Large intestine (tissue), 12 donors: ENCODE measurements around the gene HELLS. TPM values are rescaled to one million over a fixed set of nuclear protein-coding genes. Genes with fewer than 3 reads are reported as not detected.
A peak's percentile ranks its signal among the peaks of the same experiment; 100 is the strongest.
"Not testable (repeated sequence)": the region's sequence is repeated elsewhere in the genome, so short reads cannot be mapped to it uniquely, and the experiment has no call there.

Experiments used
- DNase-seq, 2 donors: peaks; one replicate each; pipeline versions ENCODE4 v3.0.0 to v3.0.0-alpha.2; 2013
- H3K27ac ChIP-seq: one replicate; pipeline ENCODE4 v1.5.1; 2013; ENCODE audit warnings: low read length
- H3K27me3 ChIP-seq: 2 replicates; pipeline ENCODE4 v1.6.1; 2013; ENCODE audit warnings: low read length; ENCODE audit not compliant: control insufficient read depth, insufficient read depth
- H3K36me3 ChIP-seq: 2 replicates; pipeline ENCODE4 v1.6.1; 2013; ENCODE audit warnings: low read length; ENCODE audit not compliant: control insufficient read depth, insufficient read depth
- H3K4me1 ChIP-seq: one replicate; pipeline ENCODE4 v1.6.1; 2013; ENCODE audit warnings: low read length; ENCODE audit not compliant: control insufficient read depth, insufficient read depth
- H3K4me3 ChIP-seq: one replicate; pipeline ENCODE4 v1.5.1; 2013; ENCODE audit warnings: low read length
- H3K9me3 ChIP-seq: one replicate; pipeline ENCODE4 v1.6.1; 2013; ENCODE audit warnings: mild to moderate bottlenecking, low read depth, low read length, moderate library complexity; ENCODE audit not compliant: control insufficient read depth
- whole genome bisulfite sequencing: methylation state at CpG from one replicate; pipeline ENCODE4 v1.1.5; 2013; ENCODE audit warnings: low lambda C conversion rate; ENCODE audit not compliant: insufficient coverage; 5-methylcytosine and 5-hydroxymethylcytosine counted together
- long read RNA-seq, 11 donors: transcript quantifications; one replicate each; lab custom pipeline, GENCODE V29; 2026
- polyA plus RNA-seq: library from polyadenylated mRNA; unstranded; fragments of 120-200 nt; gene quantifications from one replicate; pipeline ENCODE4 v1.2.1, GENCODE V29; 2013

HELLS gene
- polyA plus RNA-seq = 16.8 TPM
- long read RNA-seq, donor 1 = 0 reads
- long read RNA-seq, donor 2, partial matches to known transcripts = 0 of 1 reads
- long read RNA-seq, donor 2, other reads (novel, unspliced or antisense) = 0 of 1 reads
- long read RNA-seq, donor 3 = 0 reads
- long read RNA-seq, donor 4 = 0 reads
- long read RNA-seq, donor 5 = 0 reads
- long read RNA-seq, donor 6, partial matches to known transcripts = 0 of 1 reads
- long read RNA-seq, donor 6, other reads (novel, unspliced or antisense) = 0 of 1 reads
- long read RNA-seq, donor 7, partial matches to known transcripts = 0 of 1 reads
- long read RNA-seq, donor 7, other reads (novel, unspliced or antisense) = 0 of 1 reads
- long read RNA-seq, donor 8, partial matches to known transcripts = 0 of 1 reads
- long read RNA-seq, donor 8, other reads (novel, unspliced or antisense) = 0 of 1 reads
- long read RNA-seq, donor 9, partial matches to known transcripts = 0 of 1 reads
- long read RNA-seq, donor 9, other reads (novel, unspliced or antisense) = 0 of 1 reads
- long read RNA-seq, donor 10, partial matches to known transcripts = 0 of 1 reads
- long read RNA-seq, donor 10, other reads (novel, unspliced or antisense) = 0 of 1 reads
- long read RNA-seq, donor 11, partial matches to known transcripts = 0 of 1 reads
- long read RNA-seq, donor 11, other reads (novel, unspliced or antisense) = 0 of 1 reads

DNA sequence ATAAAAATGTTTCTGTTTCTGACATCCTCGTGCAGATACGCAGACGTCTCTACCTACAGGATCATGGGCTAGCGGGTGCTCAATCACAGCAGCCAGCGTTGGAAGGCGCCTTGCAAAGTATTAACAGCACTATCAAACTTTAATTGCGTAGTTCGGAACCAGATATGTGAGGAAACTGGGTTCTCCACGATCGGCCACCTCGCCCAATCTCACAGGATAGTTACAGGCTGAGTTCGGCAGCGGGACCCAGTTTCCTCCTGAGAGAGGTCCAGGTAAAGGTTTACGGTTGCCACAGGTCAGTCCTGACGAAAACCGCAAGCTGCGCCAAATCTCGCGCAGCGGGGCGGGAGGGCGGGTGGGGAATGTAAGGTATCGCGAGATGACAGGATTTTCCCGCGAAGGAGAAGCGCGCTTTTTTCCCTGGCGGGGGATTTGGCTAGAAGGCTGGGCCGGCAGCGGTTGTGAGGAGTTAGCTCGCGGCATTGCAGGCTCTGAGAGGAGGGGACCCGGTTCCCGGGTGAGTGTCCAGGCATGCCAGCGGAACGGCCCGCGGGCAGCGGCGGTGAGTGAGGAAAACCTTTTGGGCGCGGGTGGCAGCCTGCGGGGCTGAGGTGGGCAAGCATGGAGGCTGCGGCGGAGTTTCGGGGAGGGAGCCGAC is at the start of gene HELLS:
Gene HELLS, plus strand, starts transcription at position 398 of the 658 bp plus-strand sequence. Its CDS starts 134 bp downstream, at position 532.
- no peaks in the 10 kb centered on the region for H3K27me3 ChIP-seq
- no peaks in the 10 kb centered on the region for H3K36me3 ChIP-seq
- peak; percentile 74 to 87 for DNase-seq
- peaks cover 3% of the 10 kb centered on the region for H3K4me1 ChIP-seq
- H3K27ac ChIP-seq = peak within 1 kb of the TSS; percentile 80
- H3K4me3 ChIP-seq = peak within 1 kb of the TSS; percentile 71
- WGBS = no CpG with 5 or more reads among the region's 48 CpGs
- H3K9me3 ChIP-seq = no peaks in the 10 kb centered on the region

DNA sequence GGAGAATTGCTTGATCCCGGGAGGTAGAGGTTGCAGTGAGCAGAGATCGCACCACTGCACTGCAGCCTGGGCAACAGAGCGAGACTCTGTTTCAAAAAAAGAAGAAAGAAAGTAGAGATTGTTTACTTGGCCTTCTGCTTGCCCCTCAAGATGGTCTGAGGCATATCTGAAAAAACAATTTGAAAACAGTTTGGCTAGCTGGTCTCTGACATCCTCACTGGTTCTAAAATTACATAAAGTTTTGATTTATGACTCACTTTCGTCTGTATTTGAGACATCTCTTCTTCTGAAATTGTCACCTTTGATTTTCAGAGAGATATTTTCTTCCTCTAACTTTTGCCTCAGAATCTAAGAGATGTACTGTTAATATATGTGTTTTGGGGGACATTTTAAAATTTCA is 49.6 kb upstream of the HELLS start:
- WGBS = 56% methylated on average over 1 of the region's 4 CpGs
- no peak for DNase-seq
- no peak overlapping the region for H3K27ac ChIP-seq
- no peak overlapping the region for H3K4me3 ChIP-seq
- H3K4me1 ChIP-seq = no peaks in the 10 kb centered on the region
- H3K27me3 ChIP-seq = no peaks in the 10 kb centered on the region
- H3K9me3 ChIP-seq = no peaks in the 10 kb centered on the region
- H3K36me3 ChIP-seq = peaks cover 3% of the 10 kb centered on the region

DNA sequence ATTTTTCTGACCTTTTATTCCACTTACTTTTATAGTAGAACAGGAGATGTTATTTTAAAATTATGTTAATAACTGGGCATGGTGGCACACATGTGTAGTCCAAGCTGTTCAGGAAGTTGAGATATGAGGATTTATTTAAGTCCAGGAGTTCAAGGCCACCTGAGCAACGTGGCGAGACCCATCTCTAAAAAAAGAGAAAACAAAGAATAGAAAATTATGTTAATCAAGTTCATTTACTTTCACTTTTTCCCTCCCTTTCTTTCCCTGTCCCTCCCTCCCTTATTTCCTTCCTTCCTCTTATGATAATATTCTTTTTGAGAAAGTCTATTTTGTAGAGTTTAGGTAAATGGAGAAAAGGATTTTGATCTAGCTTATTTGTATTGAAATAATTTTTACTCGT is 48.9 kb upstream of the HELLS start:
- H3K9me3 ChIP-seq = no peaks in the 10 kb centered on the region
- H3K27me3 ChIP-seq = no peaks in the 10 kb centered on the region
- H3K4me1 ChIP-seq = no peaks in the 10 kb centered on the region
- 91% methylated on average over 1 of the region's 3 CpGs for WGBS
- no peak for DNase-seq
- H3K27ac ChIP-seq = no peak overlapping the region
- H3K36me3 ChIP-seq = peaks cover 3% of the 10 kb centered on the region
- no peak overlapping the region for H3K4me3 ChIP-seq

DNA sequence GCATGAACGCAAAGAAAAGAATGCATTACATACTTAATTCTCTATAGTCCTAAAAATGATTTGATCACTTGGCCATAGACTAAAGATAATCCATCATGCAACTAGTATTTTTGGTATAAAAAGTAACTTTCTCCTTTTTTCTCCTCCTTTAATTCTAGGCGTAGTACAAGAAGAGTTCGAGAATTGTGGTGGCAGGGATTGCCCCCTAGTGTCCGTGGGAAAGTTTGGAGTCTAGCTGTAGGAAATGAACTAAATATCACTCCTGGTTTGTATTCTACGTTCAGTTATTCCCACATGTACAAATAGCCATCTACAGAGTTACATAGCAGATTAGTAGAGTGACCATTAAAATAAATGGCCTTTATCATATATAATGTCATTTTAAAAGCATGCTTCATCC is 45.5 kb upstream of the HELLS start:
- no peak overlapping the region for H3K27ac ChIP-seq
- H3K4me1 ChIP-seq = no peaks in the 10 kb centered on the region
- no peak overlapping the region for H3K4me3 ChIP-seq
- peaks cover 3% of the 10 kb centered on the region for H3K36me3 ChIP-seq
- DNase-seq = no peak
- H3K27me3 ChIP-seq = no peaks in the 10 kb centered on the region
- WGBS = no CpG with 5 or more reads among the region's 5 CpGs
- H3K9me3 ChIP-seq = no peaks in the 10 kb centered on the region

DNA sequence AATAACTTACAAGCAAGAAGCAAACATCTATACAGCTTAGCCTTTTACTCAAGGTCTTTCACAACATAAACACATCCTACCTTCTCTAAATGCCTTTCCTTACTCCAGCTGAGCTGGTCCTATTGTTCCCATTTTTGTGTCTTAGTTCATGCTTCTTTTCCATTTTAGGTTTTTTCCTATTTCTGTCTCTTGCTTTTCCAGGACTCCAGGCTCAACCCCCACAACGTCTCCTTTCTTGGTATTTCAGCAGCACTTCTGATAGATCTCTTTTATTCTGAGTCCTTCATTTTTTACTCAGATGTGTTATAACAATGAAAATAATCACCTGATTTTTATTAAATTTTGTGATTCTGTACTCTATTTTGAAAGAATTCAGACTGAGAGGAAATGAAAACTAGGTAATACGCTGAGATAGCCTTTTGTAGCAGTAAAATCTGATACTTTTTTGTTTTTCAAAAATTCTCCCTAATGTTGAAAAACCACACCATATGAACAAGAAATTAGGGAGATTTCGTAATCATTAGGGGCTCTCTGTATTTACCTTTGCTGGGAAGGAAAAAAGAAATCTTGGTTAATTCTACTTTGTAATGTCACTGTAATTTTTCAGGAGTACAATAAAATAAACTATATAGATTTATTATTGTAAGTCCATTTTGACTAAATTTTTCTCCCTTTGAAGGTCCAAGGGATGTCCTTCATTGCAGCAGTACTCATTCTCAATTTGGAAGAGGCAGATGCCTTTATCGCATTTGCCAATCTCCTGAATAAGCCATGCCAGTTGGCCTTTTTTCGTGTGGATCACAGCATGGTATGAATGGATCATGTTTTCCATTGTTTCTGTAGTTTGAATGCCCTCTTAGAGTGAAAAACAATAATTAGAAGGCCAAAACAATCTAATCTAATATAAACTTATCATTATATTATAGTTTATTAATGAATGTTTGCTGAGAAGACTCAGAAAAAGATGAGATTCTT is 24.0 kb upstream of the HELLS start:
- no peak for DNase-seq
- H3K4me3 ChIP-seq = no peak overlapping the region
- H3K36me3 ChIP-seq = peaks cover 23% of the 10 kb centered on the region
- H3K9me3 ChIP-seq = no peaks in the 10 kb centered on the region
- no peak overlapping the region for H3K27ac ChIP-seq
- WGBS = 95% methylated on average over 3 of the region's 5 CpGs
- no peaks in the 10 kb centered on the region for H3K4me1 ChIP-seq
- no peaks in the 10 kb centered on the region for H3K27me3 ChIP-seq

DNA sequence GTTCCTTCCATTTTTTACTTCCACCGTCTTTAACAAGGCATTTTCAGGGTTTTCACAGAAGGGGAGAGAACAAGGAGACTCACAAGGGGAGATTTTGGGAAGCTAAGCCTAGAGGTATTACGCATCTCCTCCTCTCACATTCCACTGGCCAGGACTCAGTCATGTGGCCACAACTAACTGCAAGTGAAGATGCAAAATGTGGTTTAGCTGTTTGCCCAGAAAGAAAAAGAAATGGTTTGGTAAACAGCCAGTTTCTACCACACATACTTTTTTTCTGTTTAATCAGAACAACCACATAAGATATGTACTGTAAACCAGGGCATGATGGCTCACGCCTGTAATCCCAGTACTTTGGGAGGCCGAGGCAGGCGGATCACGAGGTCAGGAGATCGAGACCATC is 21.4 kb upstream of the HELLS start:
- WGBS = 88% methylated on average over 1 of the region's 7 CpGs
- H3K36me3 ChIP-seq = peaks cover 25% of the 10 kb centered on the region

DNA sequence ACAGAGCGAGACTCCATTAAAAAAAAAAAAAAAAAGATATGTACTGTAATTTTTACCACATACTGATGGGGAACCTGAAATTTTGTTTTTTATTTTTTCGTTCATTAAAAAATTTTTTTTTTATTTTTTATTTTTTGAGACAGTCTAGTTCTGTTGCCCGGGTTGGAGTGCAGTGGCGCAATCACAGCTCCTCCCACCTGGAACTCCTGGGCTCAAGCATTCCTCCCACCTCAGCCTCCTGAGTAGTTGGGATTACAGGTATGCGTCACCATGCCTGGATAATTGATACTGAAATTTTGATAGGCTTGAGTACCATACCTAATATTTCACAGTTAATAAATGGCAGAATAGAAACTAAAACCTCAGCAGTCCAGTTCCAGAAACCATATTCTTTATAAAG is 20.9 kb upstream of the HELLS start:
- H3K4me1 ChIP-seq = no peaks in the 10 kb centered on the region
- H3K36me3 ChIP-seq = peaks cover 23% of the 10 kb centered on the region
- H3K4me3 ChIP-seq = no peak overlapping the region
- 92% methylated on average over 2 of the region's 5 CpGs for WGBS
- no peaks in the 10 kb centered on the region for H3K9me3 ChIP-seq
- no peak for DNase-seq
- no peaks in the 10 kb centered on the region for H3K27me3 ChIP-seq
- H3K27ac ChIP-seq = no peak overlapping the region

More for the DNA sequence above, 21.4 kb upstream of the HELLS start:
- Histone ChIP-seq H3K4me3 (no peak overlapping the region), H3K9me3 (no peaks in the 10 kb centered on the region), H3K27me3 (no peaks in the 10 kb centered on the region), H3K27ac (no peak overlapping the region), H3K4me1 (no peaks in the 10 kb centered on the region)
- DNase-seq = peak in 1 of 2 donors; percentile 5

DNA sequence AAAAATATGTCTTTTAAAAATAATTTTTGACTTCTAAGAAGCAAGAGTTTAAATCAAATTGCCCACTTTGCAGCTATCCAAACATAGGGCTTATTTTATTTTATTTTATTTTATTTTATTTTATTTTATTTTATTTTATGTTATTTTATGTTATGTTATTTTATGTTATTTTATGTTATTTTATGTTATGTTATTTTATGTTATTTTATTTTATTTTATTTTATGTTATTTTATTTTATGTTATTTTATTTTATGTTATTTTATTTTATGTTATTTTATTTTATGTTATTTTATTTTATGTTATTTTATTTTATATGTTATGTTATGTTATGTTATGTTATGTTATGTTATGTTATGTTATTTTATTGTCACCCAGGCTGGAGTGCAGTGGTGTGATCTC is 14.0 kb upstream of the HELLS start:
- H3K36me3 ChIP-seq = peaks cover 13% of the 10 kb centered on the region
- H3K4me1 ChIP-seq, H3K27me3 ChIP-seq, H3K27ac ChIP-seq, DNase-seq, H3K4me3 ChIP-seq, H3K9me3 ChIP-seq: not testable (repeated sequence)

DNA sequence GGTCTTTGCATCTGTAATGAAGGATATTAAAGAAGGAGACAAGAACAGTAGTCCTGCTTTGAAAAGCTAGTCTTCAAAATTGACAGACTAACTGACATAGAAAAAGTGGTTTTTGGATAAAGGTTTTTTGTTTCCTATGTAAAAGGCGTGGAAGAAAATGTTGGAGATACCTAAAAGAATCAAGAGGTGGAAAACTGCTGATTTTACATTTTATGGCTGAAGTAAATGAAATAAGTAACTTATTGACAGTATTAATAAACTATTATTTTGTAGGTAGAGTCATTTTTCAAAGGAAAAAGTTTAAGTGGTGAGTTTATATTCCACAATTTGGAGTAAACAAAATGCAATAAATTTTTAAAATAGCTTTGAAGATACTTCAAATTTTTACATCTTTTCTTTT is 12.6 kb upstream of the HELLS start:
- no peaks in the 10 kb centered on the region for H3K27me3 ChIP-seq
- DNase-seq = no peak
- H3K27ac ChIP-seq = no peak overlapping the region
- no CpG with 5 or more reads among the region's 1 CpG for WGBS
- H3K9me3 ChIP-seq = no peaks in the 10 kb centered on the region
- H3K4me1 ChIP-seq = no peaks in the 10 kb centered on the region
- H3K36me3 ChIP-seq = peaks cover 13% of the 10 kb centered on the region
- no peak overlapping the region for H3K4me3 ChIP-seq

DNA sequence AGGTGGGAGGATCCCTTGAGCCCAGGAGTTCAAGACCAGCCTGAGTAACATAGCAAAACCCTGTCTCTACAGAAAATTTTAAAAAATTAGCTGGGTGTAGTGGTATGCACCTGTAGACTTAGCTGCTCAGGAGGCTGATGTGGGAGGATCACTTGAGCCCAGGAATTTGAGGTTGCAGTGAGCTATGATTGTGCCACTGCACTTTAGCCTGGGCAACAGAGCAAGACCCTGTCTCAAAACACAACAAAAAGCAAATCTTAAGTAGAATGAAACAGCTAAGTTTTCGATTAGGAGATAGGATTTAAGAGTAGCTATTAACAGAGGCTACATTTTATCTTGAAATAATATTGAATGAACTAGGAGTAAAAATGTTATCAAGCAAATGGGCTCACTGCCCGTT is 3.3 kb upstream of the HELLS start:
- H3K27me3 ChIP-seq, DNase-seq, H3K36me3 ChIP-seq, H3K9me3 ChIP-seq, H3K4me3 ChIP-seq, H3K27ac ChIP-seq, H3K4me1 ChIP-seq: not testable (repeated sequence)
- no CpG with 5 or more reads among the region's 2 CpGs for WGBS
